ENCODE data around the gene RTP1. TPM values are rescaled to one million over a fixed set of nuclear protein-coding genes. Genes with fewer than 3 reads are reported as not detected.
"Not testable (repeated sequence)": the region's sequence is repeated elsewhere in the genome, so short reads cannot be mapped to it uniquely, and the experiment has no call there.

The RTP1 gene
- total RNA-seq, 3 donors from 2014 or later (not counting 1 experiment from before 2014, with no cell fraction given): not detected

DNA sequence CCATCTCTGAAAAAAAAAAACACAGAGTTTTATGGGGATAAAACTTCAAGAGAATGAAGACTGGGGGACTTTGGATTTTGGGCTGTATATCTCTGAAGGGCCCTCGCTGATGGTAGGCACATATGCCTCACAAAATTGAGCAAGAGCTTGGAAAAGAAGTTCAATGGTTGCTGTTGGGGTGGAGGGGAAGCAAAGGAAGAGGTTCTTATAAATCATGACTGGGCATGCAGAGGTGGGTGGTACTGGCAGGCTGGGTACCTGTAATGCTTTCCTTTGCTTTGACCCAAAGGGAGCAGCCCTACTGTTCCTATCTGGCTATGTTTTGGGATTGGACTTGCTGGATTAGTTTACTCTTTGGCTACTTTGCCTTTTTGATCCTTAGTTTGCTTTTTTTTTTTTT is 6.0 kb upstream of the RTP1 start:
- Histone ChIP-seq H3K27me3 (ENCODE audit: control insufficient read depth, insufficient read depth, low read length) (peaks cover 15% of the 10 kb centered on the region), H3K9me3 (ENCODE audit: control insufficient read depth, insufficient read depth, low read length) (no peaks in the 10 kb centered on the region), H3K4me1 (ENCODE audit: control insufficient read depth, insufficient read depth, low read length) (no peaks in the 10 kb centered on the region), H3K36me3 (ENCODE audit: control insufficient read depth, insufficient read depth, low read length) (no peaks in the 10 kb centered on the region), H3K4me3 (ENCODE audit: low read length) (no peak overlapping the region), H3K27ac (ENCODE audit: low read length) (no peak overlapping the region)
- Mint-ChIP-seq H3K4me3 (no peak overlapping the region), H3K36me3 (no peaks in the 10 kb centered on the region), H3K27me3 (ENCODE audit: low read depth in 2 of 2) (peaks cover 33 to 80% of the 10 kb centered on the region in 2 donors), H3K4me1 (peaks cover 3 to 5% of the 10 kb centered on the region in 2 donors), H3K9me3 (no peaks in the 10 kb centered on the region), H3K27ac (no peak overlapping the region)
- ATAC-seq (no peak), DNase-seq (no peak)
- 75% methylated on average over 1 of the region's 1 CpG for WGBS (ENCODE audit: insufficient coverage)
- TF ChIP-seq, protein P1, sequence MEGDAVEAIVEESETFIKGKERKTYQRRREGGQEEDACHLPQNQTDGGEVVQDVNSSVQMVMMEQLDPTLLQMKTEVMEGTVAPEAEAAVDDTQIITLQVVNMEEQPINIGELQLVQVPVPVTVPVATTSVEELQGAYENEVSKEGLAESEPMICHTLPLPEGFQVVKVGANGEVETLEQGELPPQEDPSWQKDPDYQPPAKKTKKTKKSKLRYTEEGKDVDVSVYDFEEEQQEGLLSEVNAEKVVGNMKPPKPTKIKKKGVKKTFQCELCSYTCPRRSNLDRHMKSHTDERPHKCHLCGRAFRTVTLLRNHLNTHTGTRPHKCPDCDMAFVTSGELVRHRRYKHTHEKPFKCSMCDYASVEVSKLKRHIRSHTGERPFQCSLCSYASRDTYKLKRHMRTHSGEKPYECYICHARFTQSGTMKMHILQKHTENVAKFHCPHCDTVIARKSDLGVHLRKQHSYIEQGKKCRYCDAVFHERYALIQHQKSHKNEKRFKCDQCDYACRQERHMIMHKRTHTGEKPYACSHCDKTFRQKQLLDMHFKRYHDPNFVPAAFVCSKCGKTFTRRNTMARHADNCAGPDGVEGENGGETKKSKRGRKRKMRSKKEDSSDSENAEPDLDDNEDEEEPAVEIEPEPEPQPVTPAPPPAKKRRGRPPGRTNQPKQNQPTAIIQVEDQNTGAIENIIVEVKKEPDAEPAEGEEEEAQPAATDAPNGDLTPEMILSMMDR (IDR thresholded peaks at IDR 0.05): no peak
- intact Hi-C loops (cut with micrococcal nuclease): no loop called here

DNA sequence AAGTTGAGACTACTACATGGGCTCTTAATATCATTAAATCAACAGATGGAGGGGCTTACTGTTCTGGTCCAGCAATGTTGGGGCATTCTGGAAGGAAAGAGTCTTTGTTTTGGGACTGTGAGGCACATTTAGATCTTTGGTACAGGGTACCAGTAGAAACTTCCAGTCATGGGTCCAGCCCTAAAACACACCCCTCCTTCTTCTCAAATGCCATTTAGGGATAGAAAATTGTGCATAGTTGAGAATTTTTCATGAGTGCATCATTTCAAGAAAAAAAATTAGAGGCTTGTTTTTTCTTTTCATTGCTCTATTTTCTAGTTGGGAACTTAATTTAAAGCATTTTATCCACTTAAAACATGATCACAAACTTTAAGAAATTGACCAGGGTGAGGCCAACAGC is 4.1 kb upstream of the RTP1 start:
- H3K4me1 Mint-ChIP-seq: peaks cover 3 to 5% of the 10 kb centered on the region in 2 donors
- TF ChIP-seq, protein P1 (IDR thresholded peaks at IDR 0.05): no peak

DNA sequence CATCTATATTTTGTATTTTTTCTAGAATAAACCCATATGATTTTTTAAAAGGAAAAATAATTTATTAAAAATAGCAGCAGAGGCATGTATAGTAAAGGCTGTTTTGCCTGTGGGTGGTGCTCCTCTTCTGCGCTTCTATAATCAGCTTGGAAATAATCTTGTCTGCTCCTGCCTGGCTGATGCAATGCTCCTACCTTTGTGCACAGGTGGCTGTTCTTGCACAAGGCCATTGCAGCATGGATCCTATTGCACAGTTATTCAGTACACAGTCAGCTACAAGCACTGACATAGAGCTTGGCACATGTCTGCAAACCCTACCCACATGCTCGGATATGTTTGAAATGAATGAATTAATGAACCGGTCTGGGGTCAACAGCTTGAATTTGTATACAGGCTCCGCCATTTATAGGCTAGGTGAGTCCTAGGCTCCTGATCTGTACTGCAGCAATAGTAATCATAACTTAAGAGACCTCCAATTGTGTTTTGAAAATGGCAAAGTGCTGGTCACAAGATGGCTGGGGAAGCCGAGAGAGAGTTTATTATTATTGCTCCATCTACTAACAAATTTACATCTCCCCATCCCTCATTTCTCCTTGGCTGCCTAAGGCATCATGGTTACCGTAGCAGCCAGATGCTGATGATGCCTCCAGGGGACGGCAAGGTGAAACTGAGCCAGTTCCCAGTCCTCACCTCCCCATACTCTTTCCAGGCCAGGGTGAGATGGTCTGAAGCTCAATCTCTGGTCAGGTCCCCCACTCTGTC is 532 bp upstream of the RTP1 start:
- H3K27me3 Mint-ChIP-seq (ENCODE audit: low read depth in 2 of 2): peaks cover 15 to 40% of the 10 kb centered on the region in 2 donors
- WGBS (ENCODE audit: insufficient coverage): 74% methylated on average over 7 of the region's 7 CpGs
- H3K4me1 Mint-ChIP-seq: no peaks in the 10 kb centered on the region
- no peak overlapping the region for H3K4me3 Mint-ChIP-seq
- Histone ChIP-seq H3K27ac (ENCODE audit: low read length) (no peak overlapping the region), H3K4me1 (ENCODE audit: control insufficient read depth, insufficient read depth, low read length) (no peaks in the 10 kb centered on the region), H3K36me3 (ENCODE audit: control insufficient read depth, insufficient read depth, low read length) (no peaks in the 10 kb centered on the region), H3K4me3 (ENCODE audit: low read length) (no peak overlapping the region), H3K9me3 (ENCODE audit: control insufficient read depth, insufficient read depth, low read length) (no peaks in the 10 kb centered on the region), H3K27me3 (ENCODE audit: control insufficient read depth, insufficient read depth, low read length) (peaks cover 6% of the 10 kb centered on the region)
- TF ChIP-seq, protein P1 (IDR thresholded peaks at IDR 0.05): no peak
- H3K36me3 Mint-ChIP-seq: no peaks in the 10 kb centered on the region
- no peak overlapping the region for H3K27ac Mint-ChIP-seq
- intact Hi-C loops (cut with micrococcal nuclease): no loop called here
- ATAC-seq: no peak
- DNase-seq: no peak
- no peaks in the 10 kb centered on the region for H3K9me3 Mint-ChIP-seq

More for the DNA sequence above, 4.1 kb upstream of the RTP1 start:
- Histone ChIP-seq H3K4me1 (ENCODE audit: control insufficient read depth, insufficient read depth, low read length) (no peaks in the 10 kb centered on the region), H3K27me3 (ENCODE audit: control insufficient read depth, insufficient read depth, low read length) (peaks cover 13% of the 10 kb centered on the region), H3K36me3 (ENCODE audit: control insufficient read depth, insufficient read depth, low read length) (no peaks in the 10 kb centered on the region), H3K27ac (ENCODE audit: low read length) (no peak overlapping the region), H3K4me3 (ENCODE audit: low read length) (no peak overlapping the region), H3K9me3 (ENCODE audit: control insufficient read depth, insufficient read depth, low read length) (no peaks in the 10 kb centered on the region)
- H3K36me3 Mint-ChIP-seq: no peaks in the 10 kb centered on the region
- H3K27ac Mint-ChIP-seq: no peak overlapping the region
- H3K27me3 Mint-ChIP-seq (ENCODE audit: low read depth in 2 of 2): peaks cover 29 to 73% of the 10 kb centered on the region in 2 donors
- H3K4me3 Mint-ChIP-seq: no peak overlapping the region
- intact Hi-C loops (cut with micrococcal nuclease): no loop called here
- ATAC-seq: no peak
- H3K9me3 Mint-ChIP-seq: no peaks in the 10 kb centered on the region
- no peak for DNase-seq

DNA sequence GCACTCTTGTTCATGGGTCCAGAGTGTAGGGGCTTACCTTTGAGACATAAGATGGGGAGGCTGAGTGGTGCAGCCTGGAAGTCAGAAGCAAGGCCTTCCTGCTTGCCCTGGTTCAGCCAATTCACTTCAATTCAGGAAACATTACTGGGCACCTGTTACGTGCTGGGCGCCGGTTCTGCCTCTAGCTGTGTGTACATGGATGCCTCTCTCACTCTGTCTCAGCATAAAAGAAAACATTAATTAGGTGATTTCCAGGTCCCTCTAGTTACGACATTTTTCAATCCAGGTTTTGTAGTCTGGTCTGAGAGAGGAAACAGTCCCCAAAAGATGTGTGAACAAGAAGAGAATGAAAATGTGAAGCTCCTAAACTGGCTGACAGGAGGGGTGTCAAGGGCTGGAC is 1.2 kb downstream of the RTP1 start:
- no peak for DNase-seq
- 84% methylated on average over 4 of the region's 4 CpGs for WGBS (ENCODE audit: insufficient coverage)
- TF ChIP-seq, protein P1 (IDR thresholded peaks at IDR 0.05): no peak

DNA sequence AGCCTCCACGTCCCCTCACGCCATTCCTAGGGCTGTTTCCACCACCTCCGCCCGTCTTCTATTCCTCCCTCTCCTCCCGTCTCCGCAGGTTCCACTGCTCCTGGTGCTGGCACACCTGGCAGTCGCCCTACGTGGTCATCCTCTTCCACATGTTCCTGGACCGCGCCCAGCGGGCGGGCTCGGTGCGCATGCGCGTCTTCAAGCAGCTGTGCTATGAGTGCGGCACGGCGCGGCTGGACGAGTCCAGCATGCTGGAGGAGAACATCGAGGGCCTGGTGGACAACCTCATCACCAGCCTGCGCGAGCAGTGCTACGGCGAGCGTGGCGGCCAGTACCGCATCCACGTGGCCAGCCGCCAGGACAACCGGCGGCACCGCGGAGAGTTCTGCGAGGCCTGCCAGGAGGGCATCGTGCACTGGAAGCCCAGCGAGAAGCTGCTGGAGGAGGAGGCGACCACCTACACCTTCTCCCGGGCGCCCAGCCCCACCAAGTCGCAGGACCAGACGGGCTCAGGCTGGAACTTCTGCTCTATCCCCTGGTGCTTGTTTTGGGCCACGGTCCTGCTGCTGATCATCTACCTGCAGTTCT is 2.3 kb downstream of the RTP1 start:
- H3K4me3 ChIP-seq (ENCODE audit: low read length); H3K4me1 Mint-ChIP-seq; H3K27ac ChIP-seq (ENCODE audit: low read length); H3K36me3 Mint-ChIP-seq; DNase-seq; H3K36me3 ChIP-seq (ENCODE audit: control insufficient read depth, insufficient read depth, low read length); H3K9me3 Mint-ChIP-seq; H3K9me3 ChIP-seq (ENCODE audit: control insufficient read depth, insufficient read depth, low read length); H3K27me3 ChIP-seq (ENCODE audit: control insufficient read depth, insufficient read depth, low read length); H3K27ac Mint-ChIP-seq; intact Hi-C loops (cut with micrococcal nuclease); ATAC-seq; H3K4me1 ChIP-seq (ENCODE audit: control insufficient read depth, insufficient read depth, low read length); H3K4me3 Mint-ChIP-seq: not testable (repeated sequence)
- peaks cover 16 to 30% of the 10 kb centered on the region in 2 donors for H3K27me3 Mint-ChIP-seq (ENCODE audit: low read depth in 2 of 2)
- WGBS (ENCODE audit: insufficient coverage): 95% methylated on average over 40 of the region's 44 CpGs

More for the DNA sequence above, 1.2 kb downstream of the RTP1 start:
- Histone ChIP-seq H3K27ac (ENCODE audit: low read length) (no peak overlapping the region), H3K36me3 (ENCODE audit: control insufficient read depth, insufficient read depth, low read length) (no peaks in the 10 kb centered on the region), H3K4me3 (ENCODE audit: low read length) (no peak overlapping the region), H3K4me1 (ENCODE audit: control insufficient read depth, insufficient read depth, low read length) (no peaks in the 10 kb centered on the region), H3K9me3 (ENCODE audit: control insufficient read depth, insufficient read depth, low read length) (no peaks in the 10 kb centered on the region), H3K27me3 (ENCODE audit: control insufficient read depth, insufficient read depth, low read length) (peaks cover 4% of the 10 kb centered on the region)
- Mint-ChIP-seq H3K4me3 (no peak overlapping the region), H3K36me3 (no peaks in the 10 kb centered on the region), H3K4me1 (no peaks in the 10 kb centered on the region), H3K27ac (no peak overlapping the region), H3K27me3 (ENCODE audit: low read depth in 2 of 2) (peaks cover 12 to 34% of the 10 kb centered on the region in 2 donors), H3K9me3 (no peaks in the 10 kb centered on the region)
- ATAC-seq: no peak
- intact Hi-C loops (cut with micrococcal nuclease): no loop called here

Measured in natural killer cell (primary cell).